ENCODE measurements around the gene OR56B1. TPM values are rescaled to one million over a fixed set of nuclear protein-coding genes. Genes with fewer than 3 reads are reported as not detected.
A peak's percentile ranks its signal among the peaks of the same experiment; 100 is the strongest.

The OR56B1 gene, protein sequence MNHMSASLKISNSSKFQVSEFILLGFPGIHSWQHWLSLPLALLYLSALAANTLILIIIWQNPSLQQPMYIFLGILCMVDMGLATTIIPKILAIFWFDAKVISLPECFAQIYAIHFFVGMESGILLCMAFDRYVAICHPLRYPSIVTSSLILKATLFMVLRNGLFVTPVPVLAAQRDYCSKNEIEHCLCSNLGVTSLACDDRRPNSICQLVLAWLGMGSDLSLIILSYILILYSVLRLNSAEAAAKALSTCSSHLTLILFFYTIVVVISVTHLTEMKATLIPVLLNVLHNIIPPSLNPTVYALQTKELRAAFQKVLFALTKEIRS
- 0.28 TPM for total RNA-seq
- not detected for polyA plus RNA-seq (ENCODE audit: insufficient read depth, low read depth, low replicate concordance)
- long read RNA-seq, donor 1: 0 reads
- long read RNA-seq, donor 2: 0 reads
- long read RNA-seq, donor 3: 0 reads
- long read RNA-seq, donor 4: 0 reads
- long read RNA-seq, donor 5, partial matches to known transcripts: 0 of 1 reads
- long read RNA-seq, donor 5, other reads (novel, unspliced or antisense): 0 of 1 reads
- long read RNA-seq, donor 6: 0 reads
- long read RNA-seq, donor 7: 0 reads
- long read RNA-seq, donor 8, partial matches to known transcripts: 0 of 1 reads
- long read RNA-seq, donor 8, other reads (novel, unspliced or antisense): 0 of 1 reads
- long read RNA-seq, donor 9: 0 reads
- long read RNA-seq, donor 10: 0 reads

DNA sequence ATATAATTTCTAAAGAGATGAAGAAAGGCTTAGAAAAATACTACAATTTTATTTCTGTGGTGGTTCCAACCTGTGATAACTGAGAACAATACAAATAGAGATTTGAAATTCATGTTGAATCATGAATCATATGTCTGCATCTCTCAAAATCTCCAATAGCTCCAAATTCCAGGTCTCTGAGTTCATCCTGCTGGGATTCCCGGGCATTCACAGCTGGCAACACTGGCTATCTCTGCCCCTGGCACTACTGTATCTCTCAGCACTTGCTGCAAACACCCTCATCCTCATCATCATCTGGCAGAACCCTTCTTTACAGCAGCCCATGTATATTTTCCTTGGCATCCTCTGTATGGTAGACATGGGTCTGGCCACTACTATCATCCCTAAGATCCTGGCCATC is at the start of gene OR56B1:
Gene OR56B1, plus strand, starts transcription at position 53 of the 400 bp plus-strand sequence. Its CDS starts 69 bp downstream, at position 122.
- no peak for FAIRE-seq
- Histone ChIP-seq H3K27ac (ENCODE audit: low read depth in 2 of 2, low read length in 2 of 2) (no peak within 1 kb of the TSS), H3K4me3 (ENCODE audit: low read length in 3 of 3) (no peak within 1 kb of the TSS), H3K27me3 (ENCODE audit: control insufficient read depth, insufficient read depth, low read length) (no peaks in the 10 kb centered on the region), H3K9me3 (ENCODE audit: control insufficient read depth in 2 of 3, insufficient read depth in 1 of 3, low read length in 3 of 3) (no peaks in the 10 kb centered on the region), H3K9ac (ENCODE audit: low read length in 3 of 3) (no peak within 1 kb of the TSS), H3K4me1 (ENCODE audit: control insufficient read depth in 2 of 3, insufficient read depth in 2 of 3, low read depth in 1 of 3, low read length in 3 of 3) (no peaks in the 10 kb centered on the region), H3K36me3 (ENCODE audit: control insufficient read depth in 2 of 3, insufficient read depth in 3 of 3, low read length in 3 of 3) (no peaks in the 10 kb centered on the region)
- intact Hi-C loops (cut with DNase I): no loop called here
- DNase-seq: no peak
- TF ChIP-seq, protein P1, sequence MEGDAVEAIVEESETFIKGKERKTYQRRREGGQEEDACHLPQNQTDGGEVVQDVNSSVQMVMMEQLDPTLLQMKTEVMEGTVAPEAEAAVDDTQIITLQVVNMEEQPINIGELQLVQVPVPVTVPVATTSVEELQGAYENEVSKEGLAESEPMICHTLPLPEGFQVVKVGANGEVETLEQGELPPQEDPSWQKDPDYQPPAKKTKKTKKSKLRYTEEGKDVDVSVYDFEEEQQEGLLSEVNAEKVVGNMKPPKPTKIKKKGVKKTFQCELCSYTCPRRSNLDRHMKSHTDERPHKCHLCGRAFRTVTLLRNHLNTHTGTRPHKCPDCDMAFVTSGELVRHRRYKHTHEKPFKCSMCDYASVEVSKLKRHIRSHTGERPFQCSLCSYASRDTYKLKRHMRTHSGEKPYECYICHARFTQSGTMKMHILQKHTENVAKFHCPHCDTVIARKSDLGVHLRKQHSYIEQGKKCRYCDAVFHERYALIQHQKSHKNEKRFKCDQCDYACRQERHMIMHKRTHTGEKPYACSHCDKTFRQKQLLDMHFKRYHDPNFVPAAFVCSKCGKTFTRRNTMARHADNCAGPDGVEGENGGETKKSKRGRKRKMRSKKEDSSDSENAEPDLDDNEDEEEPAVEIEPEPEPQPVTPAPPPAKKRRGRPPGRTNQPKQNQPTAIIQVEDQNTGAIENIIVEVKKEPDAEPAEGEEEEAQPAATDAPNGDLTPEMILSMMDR (IDR thresholded peaks at IDR 0.05; ENCODE audit: borderline replicate concordance, extremely low read depth, insufficient read depth): no peak

DNA sequence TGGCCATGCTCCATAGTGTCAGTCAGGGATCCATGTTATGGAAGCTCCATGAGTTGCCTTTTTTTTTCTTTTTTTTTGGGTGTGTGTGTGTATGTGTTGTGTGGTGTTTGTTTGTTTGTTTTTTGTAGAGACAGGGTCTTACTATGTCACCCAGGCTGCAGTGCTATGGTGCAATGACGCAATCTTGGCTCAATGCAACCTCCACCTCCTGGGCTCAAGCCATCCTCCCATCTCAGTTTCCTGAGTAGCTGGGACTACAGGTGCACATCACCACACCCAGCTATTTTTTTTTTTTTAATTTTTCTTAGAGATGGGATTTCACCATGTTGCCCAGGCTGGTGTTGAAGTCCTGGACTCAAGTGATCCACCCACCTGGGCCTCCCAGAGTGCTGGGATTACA is 47.8 kb upstream of the OR56B1 start:
- Histone ChIP-seq H3K9me3 (ENCODE audit: control insufficient read depth in 2 of 3, insufficient read depth in 1 of 3, low read length in 3 of 3) (no peaks in the 10 kb centered on the region), H3K9ac (ENCODE audit: low read length in 3 of 3) (no peak overlapping the region), H3K27me3 (ENCODE audit: control insufficient read depth, insufficient read depth, low read length) (no peaks in the 10 kb centered on the region), H3K27ac (ENCODE audit: low read depth in 2 of 2, low read length in 2 of 2) (no peak overlapping the region), H3K4me1 (ENCODE audit: control insufficient read depth in 2 of 3, insufficient read depth in 2 of 3, low read depth in 1 of 3, low read length in 3 of 3) (peaks cover 0 to 3% (median 0%) of the 10 kb centered on the region in 3 donors), H3K36me3 (ENCODE audit: control insufficient read depth in 2 of 3, insufficient read depth in 3 of 3, low read length in 3 of 3) (no peaks in the 10 kb centered on the region), H3K4me3 (ENCODE audit: low read length in 3 of 3) (no peak overlapping the region)
- no peak for DNase-seq
- intact Hi-C loops (cut with DNase I): no loop called here
- no peak for FAIRE-seq
- TF ChIP-seq, protein P1 (IDR thresholded peaks at IDR 0.05; ENCODE audit: borderline replicate concordance, extremely low read depth, insufficient read depth): no peak

DNA sequence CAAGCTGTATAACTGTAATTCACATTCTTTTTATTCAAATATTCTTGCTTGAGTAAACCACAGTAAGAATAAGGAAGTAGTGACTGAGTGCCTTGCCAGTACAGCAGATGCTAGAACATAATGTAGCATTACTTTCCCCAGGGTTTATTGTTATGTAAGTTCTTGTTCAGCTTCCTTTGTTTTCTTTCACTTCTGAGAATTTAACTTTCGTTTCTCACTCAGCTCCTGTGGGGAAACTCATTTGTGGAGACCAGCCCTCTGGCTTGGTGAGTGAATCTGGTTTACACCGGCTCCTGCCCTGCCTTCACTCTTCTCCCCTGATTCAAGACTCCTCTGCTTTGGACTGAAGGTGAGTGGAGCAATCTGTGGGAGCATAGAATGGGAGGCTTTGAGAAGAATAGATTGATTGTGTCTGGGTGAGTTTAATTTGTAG is 46.7 kb upstream of the OR56B1 start, which contains the start of gene TRIM22:
Gene TRIM22, plus strand, starts transcription at position 240 of the 433 bp plus-strand sequence. CDS start 6,443 bp downstream, outside the sequence.
- Histone ChIP-seq H3K9me3 (ENCODE audit: control insufficient read depth in 2 of 3, insufficient read depth in 1 of 3, low read length in 3 of 3) (no peaks in the 10 kb centered on the region), H3K27me3 (ENCODE audit: control insufficient read depth, insufficient read depth, low read length) (no peaks in the 10 kb centered on the region), H3K27ac (ENCODE audit: low read depth in 2 of 2, low read length in 2 of 2) (peak within 1 kb of the TSS; percentile 86 to 89), H3K4me1 (ENCODE audit: control insufficient read depth in 2 of 3, insufficient read depth in 2 of 3, low read depth in 1 of 3, low read length in 3 of 3) (peaks cover 0 to 3% (median 0%) of the 10 kb centered on the region in 3 donors), H3K36me3 (ENCODE audit: control insufficient read depth in 2 of 3, insufficient read depth in 3 of 3, low read length in 3 of 3) (no peaks in the 10 kb centered on the region), H3K4me3 (ENCODE audit: low read length in 3 of 3) (peak within 1 kb of the TSS; percentile 37 to 70 (median 62)), H3K9ac (ENCODE audit: low read length in 3 of 3) (peak within 1 kb of the TSS; percentile 10 to 87 (median 27))
- FAIRE-seq (no peak), DNase-seq (peak in 3 of 5 donors; percentile 28 to 67 (median 60))
- intact Hi-C loops (cut with DNase I): no loop called here
- TF ChIP-seq, protein P1 (IDR thresholded peaks at IDR 0.05; ENCODE audit: borderline replicate concordance, extremely low read depth, insufficient read depth): no peak

Data from kidney (tissue), 22 donors.